Measurements from ENCODE around the gene WFDC13. TPM values are rescaled to one million over a fixed set of nuclear protein-coding genes. Genes with fewer than 3 reads are reported as not detected.
A peak's percentile ranks its signal among the peaks of the same experiment; 100 is the strongest.
"Not testable (repeated sequence)": the region's sequence is repeated elsewhere in the genome, so short reads cannot be mapped to it uniquely, and the experiment has no call there.

Gene WFDC13
- total RNA-seq, 1 experiment from 2014 or later: not detected

DNA sequence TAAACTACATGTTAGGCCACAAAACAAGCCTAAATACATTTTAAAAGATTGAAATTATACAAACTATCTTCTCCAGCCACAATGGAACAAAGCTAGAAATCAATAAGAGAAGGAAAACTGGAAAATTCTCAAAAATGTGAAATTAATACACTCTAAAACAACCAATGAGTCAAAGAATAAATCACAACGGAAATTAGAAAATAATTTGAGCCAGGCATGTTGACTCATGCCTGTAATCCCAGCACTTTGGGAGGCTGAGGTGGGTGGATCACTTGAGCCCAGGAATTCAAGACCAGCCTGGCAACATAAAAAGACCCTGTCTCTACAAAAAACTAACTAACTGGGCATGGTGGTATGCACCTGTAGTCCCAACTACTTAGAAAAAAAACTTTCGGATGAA, 6.3 kb upstream of the WFDC13 start:
- H4K20me1 ChIP-seq (ENCODE audit: low read length): no peaks in the 10 kb centered on the region
- intact Hi-C loops (cut with micrococcal nuclease): no loop called here
- peak overlapping the region; percentile 2 for H3K4me2 ChIP-seq (ENCODE audit: low read length)
- no peaks in the 10 kb centered on the region for H3K9me3 ChIP-seq (ENCODE audit: low read length)
- no peaks in the 10 kb centered on the region for H3K36me3 ChIP-seq (ENCODE audit: low read depth, low read length)
- ATAC-seq: peak; percentile 45
- H3F3A ChIP-seq (ENCODE audit: low read length, unreplicated experiment): no peaks in the 10 kb centered on the region
- no peaks in the 10 kb centered on the region for H3K9me2 ChIP-seq (replicated peaks; ENCODE audit: low read length)
- no TSS peak for BruUV-seq (replicated peaks)
- no peak overlapping the region for H2AFZ ChIP-seq (ENCODE audit: low read length)
- no peak overlapping the region for H3K4me3 ChIP-seq (ENCODE audit: low read length)
- DNase-seq: peak; percentile 58
- H3K27me3 ChIP-seq (ENCODE audit: low read length): no peaks in the 10 kb centered on the region
- H3K79me2 ChIP-seq (ENCODE audit: low read length): no peaks in the 10 kb centered on the region
- no peak overlapping the region for H3K27ac ChIP-seq (ENCODE audit: low read length)
- ChIA-PET POLR2A (ENCODE audit: unreplicated experiment) (no interaction called here), CTCF (no interaction called here)
- H3K9ac ChIP-seq (ENCODE audit: low read length): no peak overlapping the region
- H3K4me1 ChIP-seq (ENCODE audit: insufficient read depth, low read length): peaks cover 22% of the 10 kb centered on the region
- TF ChIP-seq, protein P1, sequence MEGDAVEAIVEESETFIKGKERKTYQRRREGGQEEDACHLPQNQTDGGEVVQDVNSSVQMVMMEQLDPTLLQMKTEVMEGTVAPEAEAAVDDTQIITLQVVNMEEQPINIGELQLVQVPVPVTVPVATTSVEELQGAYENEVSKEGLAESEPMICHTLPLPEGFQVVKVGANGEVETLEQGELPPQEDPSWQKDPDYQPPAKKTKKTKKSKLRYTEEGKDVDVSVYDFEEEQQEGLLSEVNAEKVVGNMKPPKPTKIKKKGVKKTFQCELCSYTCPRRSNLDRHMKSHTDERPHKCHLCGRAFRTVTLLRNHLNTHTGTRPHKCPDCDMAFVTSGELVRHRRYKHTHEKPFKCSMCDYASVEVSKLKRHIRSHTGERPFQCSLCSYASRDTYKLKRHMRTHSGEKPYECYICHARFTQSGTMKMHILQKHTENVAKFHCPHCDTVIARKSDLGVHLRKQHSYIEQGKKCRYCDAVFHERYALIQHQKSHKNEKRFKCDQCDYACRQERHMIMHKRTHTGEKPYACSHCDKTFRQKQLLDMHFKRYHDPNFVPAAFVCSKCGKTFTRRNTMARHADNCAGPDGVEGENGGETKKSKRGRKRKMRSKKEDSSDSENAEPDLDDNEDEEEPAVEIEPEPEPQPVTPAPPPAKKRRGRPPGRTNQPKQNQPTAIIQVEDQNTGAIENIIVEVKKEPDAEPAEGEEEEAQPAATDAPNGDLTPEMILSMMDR (conservative IDR thresholded peaks at IDR 0.05; ENCODE audit: low read depth, low read length): no peak
- TF ChIP-seq EZH2phosphoT487 (IDR thresholded peaks at IDR 0.05; ENCODE audit: borderline replicate concordance, low read length): no peak
- TF ChIP-seq EZH2 (IDR thresholded peaks at IDR 0.05; ENCODE audit: low read length, unreplicated experiment): no peak

DNA sequence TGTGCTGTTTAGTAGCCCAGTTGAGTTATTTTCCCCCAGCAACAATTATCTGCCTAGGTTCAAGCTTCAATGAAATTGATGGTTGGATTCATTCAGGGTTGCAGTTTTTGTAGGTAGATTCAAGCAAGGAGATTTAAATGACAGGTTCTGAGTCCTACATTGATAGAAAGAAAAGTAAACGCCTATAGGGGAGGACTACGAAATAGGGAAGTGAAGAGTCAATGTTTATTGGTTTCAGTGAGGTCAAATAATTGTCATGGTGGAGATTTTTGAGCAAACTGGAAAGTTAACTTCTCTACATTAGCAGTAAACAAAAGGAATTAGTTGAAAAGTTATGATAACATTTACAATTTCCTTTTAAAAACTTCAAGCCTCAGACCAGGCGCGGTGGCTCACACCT, 734 bp upstream of the WFDC13 start:
- Histone ChIP-seq H3K36me3 (ENCODE audit: low read depth, low read length) (no peaks in the 10 kb centered on the region), H3F3A (ENCODE audit: low read length, unreplicated experiment) (no peaks in the 10 kb centered on the region), H3K27me3 (ENCODE audit: low read length) (0 out of 2 replicates have a peak, but pooled peaks cover 3% of the 10 kb centered on the region), H3K79me2 (ENCODE audit: low read length) (no peaks in the 10 kb centered on the region), H3K9me2 (replicated peaks; ENCODE audit: low read length) (no peaks in the 10 kb centered on the region), H3K4me2 (ENCODE audit: low read length) (no peak overlapping the region), H2AFZ (ENCODE audit: low read length) (no peak overlapping the region), H3K4me3 (ENCODE audit: low read length) (no peak overlapping the region), H3K4me1 (ENCODE audit: insufficient read depth, low read length) (peaks cover 9% of the 10 kb centered on the region), H4K20me1 (ENCODE audit: low read length) (no peaks in the 10 kb centered on the region), H3K9ac (ENCODE audit: low read length) (no peak overlapping the region), H3K27ac (ENCODE audit: low read length) (no peak overlapping the region), H3K9me3 (ENCODE audit: low read length) (no peaks in the 10 kb centered on the region)
- no TSS peak for BruUV-seq (replicated peaks)
- POLR2A ChIA-PET (ENCODE audit: unreplicated experiment): no interaction called here
- no peak for DNase-seq
- TF ChIP-seq EZH2phosphoT487 (IDR thresholded peaks at IDR 0.05; ENCODE audit: borderline replicate concordance, low read length): no peak
- no peak for TF ChIP-seq EZH2 (IDR thresholded peaks at IDR 0.05; ENCODE audit: low read length, unreplicated experiment)
- TF ChIP-seq, protein P1 (conservative IDR thresholded peaks at IDR 0.05; ENCODE audit: low read depth, low read length): no peak
- intact Hi-C loops (cut with micrococcal nuclease): no loop called here
- ATAC-seq: no peak
- CTCF ChIA-PET: no interaction called here

DNA sequence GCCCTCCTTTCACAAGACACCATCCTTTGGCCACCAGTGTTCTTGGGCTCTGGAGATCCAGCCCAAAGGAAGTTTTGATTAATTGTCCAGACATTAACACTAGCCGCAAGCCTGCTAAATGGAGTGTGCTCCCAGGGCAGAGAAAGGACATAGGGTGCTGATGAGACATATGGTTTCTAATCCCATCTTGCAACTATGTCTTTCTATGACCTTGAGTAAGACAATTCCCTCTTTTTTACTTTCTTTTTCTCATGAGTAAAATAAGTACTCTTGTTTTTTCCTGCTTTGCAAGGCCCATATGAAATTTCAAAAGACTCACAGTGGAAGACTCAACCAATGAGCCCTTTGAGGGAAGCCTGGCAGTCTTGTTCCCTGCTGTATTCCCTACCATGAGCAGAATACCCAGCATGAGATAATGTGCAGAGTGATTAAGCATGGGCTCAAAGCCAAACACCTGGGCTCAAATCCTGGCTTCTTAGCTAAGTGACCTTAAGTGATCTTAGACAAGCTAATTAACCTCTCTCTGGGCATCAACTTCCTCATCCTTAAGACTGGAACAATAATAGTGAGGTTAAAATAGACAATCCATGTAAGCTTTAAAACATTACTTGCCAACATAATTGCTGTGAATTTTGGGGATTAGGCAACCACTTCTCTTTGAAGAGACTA, 3.3 kb downstream of the WFDC13 start, which contains the start of gene WFDC10B:
WFDC10B (minus strand) TSS at position 51 of the 669 bp plus-strand sequence. CDS start 19,027 bp downstream, outside the sequence.
- BruUV-seq (replicated peaks): no TSS peak
- no peaks in the 10 kb centered on the region for H3K9me2 ChIP-seq (replicated peaks; ENCODE audit: low read length)
- 0 out of 2 replicates have a peak, but pooled peaks cover 3% of the 10 kb centered on the region for H3K27me3 ChIP-seq (ENCODE audit: low read length)
- no peak within 1 kb of the TSS for H3K4me2 ChIP-seq (ENCODE audit: low read length)
- no peaks in the 10 kb centered on the region for H3F3A ChIP-seq (ENCODE audit: low read length, unreplicated experiment)
- no peak for ATAC-seq
- no peaks in the 10 kb centered on the region for H3K9me3 ChIP-seq (ENCODE audit: low read length)
- no peak for DNase-seq
- intact Hi-C loops (cut with micrococcal nuclease): no loop called here
- no peaks in the 10 kb centered on the region for H3K36me3 ChIP-seq (ENCODE audit: low read depth, low read length)
- no peaks in the 10 kb centered on the region for H3K79me2 ChIP-seq (ENCODE audit: low read length)
- no peaks in the 10 kb centered on the region for H4K20me1 ChIP-seq (ENCODE audit: low read length)
- H3K9ac ChIP-seq (ENCODE audit: low read length): no peak within 1 kb of the TSS
- no peaks in the 10 kb centered on the region for H3K4me1 ChIP-seq (ENCODE audit: insufficient read depth, low read length)
- H3K27ac ChIP-seq (ENCODE audit: low read length): no peak within 1 kb of the TSS
- no peak within 1 kb of the TSS for H3K4me3 ChIP-seq (ENCODE audit: low read length)
- TF ChIP-seq, protein P1 (conservative IDR thresholded peaks at IDR 0.05; ENCODE audit: low read depth, low read length): no peak
- no peak for TF ChIP-seq EZH2 (IDR thresholded peaks at IDR 0.05; ENCODE audit: low read length, unreplicated experiment)
- TF ChIP-seq EZH2phosphoT487 (IDR thresholded peaks at IDR 0.05; ENCODE audit: borderline replicate concordance, low read length): no peak
- ChIA-PET POLR2A (ENCODE audit: unreplicated experiment) (no interaction called here), CTCF (no interaction called here)
- H2AFZ ChIP-seq (ENCODE audit: low read length): no peak within 1 kb of the TSS

DNA sequence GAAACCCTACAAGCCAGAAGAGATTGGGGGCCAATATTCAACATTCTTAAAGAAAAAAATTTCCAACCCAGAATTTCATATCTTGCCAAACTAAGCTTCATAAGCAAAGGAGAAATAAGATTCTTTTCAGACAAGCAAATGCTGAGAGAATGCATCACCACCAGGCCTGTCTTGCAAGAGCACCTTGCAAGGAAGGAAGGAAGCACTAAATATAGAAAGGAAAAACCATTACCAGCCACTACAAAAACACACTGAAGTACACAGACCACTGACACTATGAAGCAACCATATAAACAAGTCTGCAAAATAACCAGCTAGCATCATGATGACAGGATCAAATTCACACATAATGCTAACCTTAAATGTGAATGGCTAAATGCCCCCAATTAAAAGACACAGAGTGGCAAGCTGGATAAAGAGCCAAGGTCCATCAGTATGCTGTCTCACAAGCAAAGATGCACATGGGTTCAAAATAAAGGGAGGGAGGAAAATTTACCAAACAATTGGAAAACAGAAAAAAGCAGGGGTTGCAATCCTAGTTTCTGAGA, 14.4 kb downstream of the WFDC13 start:
- H2AFZ ChIP-seq (ENCODE audit: low read length); H3K9me3 ChIP-seq (ENCODE audit: low read length); H4K20me1 ChIP-seq (ENCODE audit: low read length); CTCF ChIA-PET; BruUV-seq (replicated peaks); H3K4me2 ChIP-seq (ENCODE audit: low read length); DNase-seq; H3K4me3 ChIP-seq (ENCODE audit: low read length); H3K27ac ChIP-seq (ENCODE audit: low read length); H3K4me1 ChIP-seq (ENCODE audit: insufficient read depth, low read length); ATAC-seq; H3K36me3 ChIP-seq (ENCODE audit: low read depth, low read length); intact Hi-C loops (cut with micrococcal nuclease); H3K9ac ChIP-seq (ENCODE audit: low read length); H3F3A ChIP-seq (ENCODE audit: low read length, unreplicated experiment); POLR2A ChIA-PET (ENCODE audit: unreplicated experiment); H3K9me2 ChIP-seq (replicated peaks; ENCODE audit: low read length); H3K79me2 ChIP-seq (ENCODE audit: low read length): not testable (repeated sequence)
- H3K27me3 ChIP-seq (ENCODE audit: low read length): peaks cover 14% of the 10 kb centered on the region; the same call in 1 of the 2 replicates
